Ecto neural progenitor cell (in vitro differentiated cells): Measurements from ENCODE around the gene NME3.

Source experiments
- DNase-seq: peaks from one replicate; pipeline ENCODE4 v3.0.0-alpha.2; 2018; ENCODE audit warnings: low spot score

NME3 gene

DNA sequence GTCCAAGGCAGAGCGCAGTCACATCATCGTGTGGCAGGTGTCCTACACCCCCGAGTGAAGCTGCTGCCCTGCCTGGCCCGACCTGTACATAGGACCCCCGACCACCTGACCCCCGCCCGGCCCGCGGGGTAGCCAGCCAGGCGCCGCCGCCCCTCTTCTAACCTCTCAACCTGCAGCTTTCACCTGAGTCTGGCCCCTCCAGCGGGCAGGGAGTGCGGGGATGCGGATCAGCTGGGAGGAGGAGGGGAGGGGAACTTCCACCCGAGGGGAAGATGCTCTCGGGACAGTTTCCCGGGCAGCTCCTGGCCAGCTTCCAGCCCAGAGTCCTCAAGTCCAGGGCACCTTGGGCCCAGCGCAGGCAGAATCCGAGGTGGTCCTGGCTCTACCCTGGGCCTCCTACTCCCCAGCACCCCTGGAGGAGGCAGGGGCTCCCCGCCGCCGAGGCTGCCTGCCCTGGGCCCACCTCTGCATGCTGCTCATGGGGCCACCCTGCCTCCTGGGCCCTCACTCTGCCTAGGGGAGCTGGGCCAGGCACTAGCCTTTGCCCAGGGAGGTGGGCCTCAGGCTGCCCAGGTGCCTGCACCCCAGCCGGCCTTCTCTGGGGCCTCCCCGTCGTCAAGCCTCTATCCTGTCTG lies 2.5 kb downstream of the NME3 start:
- no peak for DNase-seq

DNA sequence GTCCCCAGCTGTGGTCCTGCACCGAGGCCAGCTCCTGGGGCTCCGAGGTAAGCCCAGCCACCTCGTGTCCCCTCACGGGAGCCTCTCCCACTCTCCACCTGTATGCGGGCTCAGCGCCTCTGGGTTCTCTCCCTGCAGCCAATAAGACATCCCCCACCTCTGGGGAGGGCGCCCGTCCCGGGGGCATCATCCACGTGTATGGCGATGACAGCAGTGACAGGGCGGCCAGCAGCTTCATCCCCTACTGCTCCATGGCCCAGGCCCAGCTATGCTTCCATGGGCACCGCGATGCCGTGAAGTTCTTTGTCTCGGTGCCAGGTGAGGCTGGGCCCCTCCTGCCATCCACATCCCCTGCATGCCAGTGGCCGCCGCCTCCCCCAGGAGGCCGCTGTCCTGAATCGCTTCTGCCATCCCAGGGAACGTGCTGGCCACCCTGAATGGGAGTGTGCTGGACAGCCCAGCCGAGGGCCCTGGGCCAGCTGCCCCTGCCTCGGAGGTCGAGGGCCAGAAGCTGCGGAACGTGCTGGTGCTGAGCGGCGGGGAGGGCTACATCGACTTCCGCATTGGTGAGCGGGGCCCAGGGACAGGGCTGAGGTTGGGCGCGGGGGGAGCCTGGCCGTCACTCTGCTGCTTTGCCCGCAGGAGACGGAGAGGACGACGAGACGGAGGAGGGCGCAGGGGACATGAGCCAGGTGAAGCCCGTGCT lies 3.1 kb downstream of the NME3 start:
- DNase-seq = no peak

DNA sequence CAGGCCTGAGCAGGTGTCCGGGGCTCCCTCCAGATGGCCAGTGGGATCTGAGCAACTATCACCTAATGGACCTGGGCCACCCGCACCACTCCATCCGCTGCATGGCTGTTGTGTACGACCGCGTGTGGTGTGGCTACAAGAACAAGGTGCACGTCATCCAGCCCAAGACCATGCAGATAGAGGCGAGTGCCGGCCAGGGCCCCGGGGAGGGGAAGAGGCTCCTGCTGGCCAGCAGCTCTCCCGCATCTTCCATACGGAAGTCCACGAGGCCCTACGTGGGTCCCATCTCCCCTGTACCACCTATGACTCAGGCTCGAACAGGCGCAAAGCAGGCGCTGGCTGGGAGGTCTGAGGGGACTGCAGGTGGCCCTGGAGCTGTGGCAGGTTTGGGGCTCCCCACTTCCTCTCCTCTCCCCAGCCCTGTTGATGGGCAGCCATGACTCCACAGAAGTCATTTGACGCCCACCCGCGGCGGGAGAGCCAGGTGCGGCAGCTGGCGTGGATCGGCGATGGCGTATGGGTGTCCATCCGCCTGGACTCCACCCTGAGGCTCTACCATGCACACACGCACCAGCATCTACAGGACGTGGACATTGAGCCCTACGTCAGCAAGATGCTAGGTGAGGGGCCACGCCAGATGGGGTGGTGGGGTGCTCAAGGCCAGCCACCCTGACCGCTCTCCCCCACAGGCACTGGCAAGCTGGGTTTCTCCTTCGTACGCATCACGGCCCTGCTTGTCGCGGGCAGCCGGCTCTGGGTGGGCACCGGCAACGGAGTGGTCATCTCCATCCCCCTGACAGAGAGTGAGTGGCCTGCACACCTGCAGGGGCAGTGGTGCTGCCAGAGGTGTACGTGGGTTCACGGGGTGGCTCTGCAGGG lies 4.0 kb downstream of the NME3 start:
- DNase-seq = no peak

DNA sequence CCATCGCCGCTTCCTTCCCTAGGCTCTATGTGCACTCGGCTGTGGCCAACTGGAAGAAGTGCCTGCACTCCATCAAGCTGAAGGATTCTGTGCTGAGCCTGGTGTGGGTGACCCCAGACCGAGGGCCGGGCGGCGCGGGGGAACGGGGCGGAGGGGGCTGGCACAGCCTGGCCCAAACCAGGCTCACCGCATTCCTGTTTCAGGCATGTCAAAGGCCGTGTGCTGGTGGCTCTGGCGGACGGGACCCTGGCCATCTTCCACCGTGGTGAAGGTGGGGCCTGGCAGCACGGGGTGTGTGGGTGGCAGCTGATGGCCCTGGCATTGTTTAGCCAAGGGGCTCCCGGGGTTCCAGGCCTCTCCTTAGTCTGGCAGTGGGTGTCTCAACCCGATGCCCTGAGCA lies 4.6 kb downstream of the NME3 start:
- no peak for DNase-seq

DNA sequence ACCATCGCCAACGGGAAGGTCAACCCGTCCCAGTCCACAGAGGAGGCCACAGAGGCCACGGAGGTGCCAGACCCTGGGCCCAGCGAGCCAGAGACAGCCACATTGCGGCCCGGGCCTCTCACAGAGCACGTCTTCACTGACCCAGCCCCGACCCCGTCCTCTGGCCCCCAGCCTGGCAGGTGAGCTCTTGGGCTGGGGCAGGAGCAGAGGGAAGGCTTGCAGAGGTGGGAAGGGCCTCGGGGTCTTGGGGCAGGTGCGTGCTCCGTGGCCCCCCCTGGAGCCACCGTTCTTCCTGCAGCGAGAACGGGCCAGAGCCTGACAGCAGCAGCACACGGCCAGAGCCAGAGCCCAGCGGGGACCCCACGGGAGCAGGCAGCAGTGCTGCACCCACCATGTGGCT lies 5.1 kb downstream of the NME3 start:
- no peak for DNase-seq

DNA sequence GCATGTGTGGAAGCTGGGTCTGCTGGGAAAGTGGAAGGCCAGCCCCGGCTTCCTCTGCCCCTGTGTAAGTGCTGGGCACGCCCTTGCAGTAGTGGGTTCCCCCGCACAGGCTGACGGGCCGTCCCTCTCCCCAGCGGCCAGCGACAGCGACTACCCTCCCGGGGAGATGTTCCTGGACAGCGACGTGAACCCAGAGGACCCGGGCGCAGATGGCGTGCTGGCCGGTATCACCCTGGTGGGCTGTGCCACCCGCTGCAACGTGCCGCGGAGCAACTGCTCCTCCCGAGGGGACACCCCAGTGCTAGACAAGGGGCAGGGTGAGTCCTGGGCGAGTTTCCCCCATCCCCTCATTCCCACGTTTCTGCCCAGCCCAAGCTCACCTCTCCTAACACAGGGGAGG lies 5.5 kb downstream of the NME3 start:
- no peak for DNase-seq

DNA sequence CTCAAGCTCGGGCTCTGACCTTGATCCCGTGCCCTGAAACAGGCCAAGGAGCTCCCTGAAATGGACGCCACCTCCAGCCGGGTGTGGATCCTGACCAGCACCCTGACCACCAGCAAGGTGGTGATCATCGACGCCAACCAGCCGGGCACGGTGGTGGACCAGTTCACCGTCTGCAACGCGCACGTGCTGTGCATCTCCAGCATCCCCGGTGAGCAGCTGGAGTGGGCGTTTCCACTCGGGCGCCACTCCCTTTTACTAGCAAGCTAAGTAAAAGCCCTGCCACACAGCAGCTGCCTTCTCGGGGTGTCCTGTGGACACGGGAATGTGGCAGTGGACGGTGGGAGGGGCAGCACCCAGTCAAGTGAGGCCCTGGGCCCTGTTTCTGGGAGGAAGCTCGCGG lies 6.4 kb downstream of the NME3 start:
- DNase-seq = no peak

DNA sequence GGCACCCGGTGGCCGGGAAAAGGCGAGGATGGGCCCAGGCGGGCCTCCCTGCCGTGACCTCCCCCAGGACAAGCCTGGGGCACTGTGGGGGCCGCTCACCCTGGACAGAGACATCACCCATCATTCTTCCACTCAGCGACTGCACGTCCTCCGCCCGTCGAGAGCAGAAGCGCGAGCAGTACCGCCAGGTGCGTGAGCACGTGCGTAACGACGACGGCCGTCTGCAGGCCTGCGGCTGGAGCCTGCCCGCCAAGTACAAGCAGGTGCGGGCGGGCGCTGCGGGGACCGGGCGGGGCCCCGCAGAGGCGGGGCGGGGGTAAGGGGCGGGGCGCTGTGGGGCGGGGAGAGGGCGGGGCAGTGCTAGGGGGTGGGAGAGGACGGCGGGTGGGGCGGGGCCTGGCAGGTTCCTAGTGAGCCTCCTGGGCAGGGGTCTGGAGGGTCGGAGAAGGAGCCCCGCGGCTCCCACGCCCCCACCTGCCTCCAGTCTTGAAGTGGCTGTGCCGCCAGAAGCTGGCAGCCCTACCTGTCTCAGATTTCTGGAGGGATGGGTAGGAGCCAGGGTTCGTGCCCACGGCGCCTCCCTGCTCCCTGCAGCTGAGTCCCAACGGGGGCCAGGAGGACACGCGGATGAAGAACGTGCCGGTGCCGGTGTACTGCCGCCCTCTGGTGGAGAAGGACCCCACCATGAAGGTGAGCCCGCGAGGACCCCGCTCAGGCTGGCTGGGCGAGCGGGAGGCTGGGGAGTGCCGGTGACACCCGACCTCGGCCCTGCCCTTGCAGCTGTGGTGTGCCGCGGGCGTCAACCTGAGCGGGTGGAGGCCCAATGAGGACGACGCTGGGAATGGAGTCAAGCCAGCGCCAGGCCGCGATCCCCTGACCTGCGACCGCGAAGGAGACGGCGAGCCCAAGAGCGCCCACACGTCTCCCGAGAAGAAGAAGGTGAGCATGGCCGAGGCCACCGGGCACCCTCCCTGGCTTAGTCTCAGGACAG lies 7.5 kb downstream of the NME3 start:
- DNase-seq = peak; percentile 81

DNA sequence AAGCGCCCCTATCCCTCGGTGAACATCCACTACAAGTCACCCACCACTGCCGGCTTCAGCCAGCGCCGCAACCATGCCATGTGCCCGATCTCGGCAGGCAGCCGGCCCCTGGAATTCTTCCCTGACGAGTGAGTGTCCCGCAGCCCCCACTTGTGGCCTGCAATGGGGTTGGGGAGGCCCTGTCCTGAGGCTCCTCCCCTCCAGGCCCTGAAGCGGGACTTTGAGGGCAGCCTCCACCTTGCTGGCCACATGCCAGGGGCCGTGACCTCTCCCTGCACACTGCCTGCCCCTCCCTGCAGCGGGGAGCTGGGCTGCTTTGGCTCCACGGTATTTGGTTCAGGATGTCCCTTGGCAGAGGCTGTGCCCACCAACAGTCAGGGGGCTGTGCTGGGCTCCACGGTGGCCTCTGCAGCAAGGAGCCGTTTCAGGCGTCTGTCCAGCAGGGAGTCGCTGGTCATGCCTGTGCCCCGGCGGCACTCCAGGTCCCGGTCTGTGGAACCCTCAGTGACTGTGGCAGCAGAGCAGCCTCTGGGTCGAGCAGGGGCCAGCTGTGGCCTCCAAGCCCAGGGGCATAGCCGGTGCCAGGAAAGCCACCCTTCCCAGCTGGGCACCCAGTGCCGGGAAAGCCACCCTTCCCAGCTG lies 8.3 kb downstream of the NME3 start:
- DNase-seq = no peak

DNA sequence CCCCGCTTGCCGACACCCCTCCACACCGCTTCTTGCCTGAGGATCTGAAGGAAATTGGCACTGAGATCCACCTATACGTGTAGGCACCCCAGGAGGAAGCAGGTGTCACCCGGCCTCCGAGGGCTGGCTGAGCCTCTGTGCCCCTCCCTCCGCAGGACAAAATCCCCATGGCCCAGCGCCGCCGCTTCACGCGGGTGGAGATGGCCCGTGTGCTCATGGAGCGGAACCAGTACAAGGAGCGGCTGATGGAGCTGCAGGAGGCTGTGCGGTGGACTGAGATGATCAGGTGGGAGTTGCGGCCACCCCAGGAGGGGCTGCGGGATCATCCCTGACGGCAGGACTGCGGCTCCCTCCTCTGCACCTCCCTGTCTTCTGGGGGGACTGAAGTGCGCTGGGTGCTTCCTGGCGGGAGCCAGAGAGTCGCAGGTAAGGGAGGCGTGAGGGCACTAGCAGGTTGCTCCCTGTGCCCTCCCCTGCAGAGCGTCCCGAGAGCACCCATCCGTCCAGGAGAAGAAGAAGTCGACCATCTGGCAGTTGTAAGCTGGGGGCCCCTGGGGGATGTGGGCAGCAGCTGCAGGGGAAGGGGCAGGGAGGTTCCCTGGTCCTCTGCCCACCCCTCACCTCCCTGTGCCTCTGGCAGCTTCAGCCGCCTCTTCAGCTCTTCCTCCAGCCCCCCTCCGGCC lies 9.0 kb downstream of the NME3 start:
- no peak for DNase-seq

DNA sequence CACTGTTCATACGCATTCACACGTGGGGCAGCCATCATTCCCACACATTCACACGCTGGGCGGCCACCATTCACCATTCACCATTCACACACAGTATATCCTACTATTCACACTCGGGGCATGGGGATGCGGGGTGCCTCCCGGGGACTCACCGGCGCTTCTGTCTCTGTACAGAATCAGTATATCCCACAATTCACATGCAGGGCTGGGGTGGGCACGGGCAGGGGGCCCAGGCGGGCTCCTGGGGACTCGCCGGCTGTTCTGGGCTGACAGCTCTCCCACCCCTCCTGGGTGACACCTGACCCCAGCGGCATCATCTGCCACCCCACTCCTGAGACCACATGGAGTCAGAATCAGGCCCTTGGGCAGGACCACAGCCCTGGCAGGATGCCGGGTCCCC lies 9.6 kb downstream of the NME3 start:
- DNase-seq = no peak

DNA sequence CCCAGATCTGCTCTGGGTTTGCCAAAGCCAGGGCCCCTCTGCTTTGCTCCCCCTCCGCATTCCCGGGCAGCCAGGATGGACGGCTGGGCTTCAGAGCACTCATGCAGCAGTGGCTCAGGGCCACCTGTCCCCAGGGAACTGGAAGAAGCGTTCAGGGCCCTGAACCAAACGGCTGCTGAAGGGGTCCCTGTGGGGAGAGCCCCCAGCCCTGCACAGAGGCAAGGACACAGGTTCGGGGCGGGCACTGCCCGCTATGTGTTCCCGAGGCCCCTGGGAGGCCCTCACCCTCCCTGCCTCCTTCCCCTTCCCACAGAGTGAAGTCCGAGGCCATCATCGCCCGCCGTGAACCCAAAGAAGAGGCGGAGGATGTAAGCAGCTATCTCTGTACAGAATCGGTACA lies 10.4 kb downstream of the NME3 start:
- DNase-seq = no peak

DNA sequence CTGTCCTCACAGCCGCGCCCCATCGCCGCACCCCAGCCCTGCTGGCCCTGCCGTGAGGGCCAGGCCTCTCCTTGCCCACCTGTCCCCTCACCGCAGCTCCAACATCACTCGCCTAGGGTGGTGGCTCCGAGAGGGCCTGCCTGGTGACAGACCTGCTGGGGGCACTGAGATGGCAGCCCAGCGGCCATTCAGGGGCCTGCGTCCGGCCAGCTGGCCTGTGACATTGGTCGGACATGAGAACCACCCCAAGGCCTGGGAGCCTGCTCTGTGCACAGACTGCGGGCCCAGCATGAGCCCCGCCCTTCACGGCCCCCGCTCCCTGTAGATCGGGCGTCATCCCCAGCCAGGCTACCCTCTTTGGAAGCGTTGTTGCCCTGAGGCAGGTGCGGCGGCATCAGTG lies 11.8 kb downstream of the NME3 start:
- no peak for DNase-seq

DNA sequence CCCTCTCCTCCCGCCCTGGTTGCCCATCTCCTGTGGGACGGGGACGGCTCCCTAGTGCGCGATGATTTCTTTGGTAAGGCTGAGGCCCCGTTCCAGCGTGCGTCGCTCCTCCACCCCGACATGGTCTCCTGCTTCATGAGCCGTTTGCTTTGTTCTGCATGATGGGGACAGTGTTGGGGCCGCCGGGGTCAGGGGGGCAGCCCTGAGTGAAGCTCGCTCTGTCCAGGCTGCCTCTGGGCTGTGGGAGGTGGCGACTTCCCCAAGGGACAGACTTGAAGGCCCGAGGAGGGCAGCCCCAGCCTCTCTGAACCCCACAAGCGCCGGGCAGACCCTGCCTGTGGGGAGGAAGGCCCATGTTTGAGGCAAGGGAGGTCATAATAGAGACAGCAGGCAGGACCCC lies 12.4 kb downstream of the NME3 start:
- DNase-seq = no peak

DNA sequence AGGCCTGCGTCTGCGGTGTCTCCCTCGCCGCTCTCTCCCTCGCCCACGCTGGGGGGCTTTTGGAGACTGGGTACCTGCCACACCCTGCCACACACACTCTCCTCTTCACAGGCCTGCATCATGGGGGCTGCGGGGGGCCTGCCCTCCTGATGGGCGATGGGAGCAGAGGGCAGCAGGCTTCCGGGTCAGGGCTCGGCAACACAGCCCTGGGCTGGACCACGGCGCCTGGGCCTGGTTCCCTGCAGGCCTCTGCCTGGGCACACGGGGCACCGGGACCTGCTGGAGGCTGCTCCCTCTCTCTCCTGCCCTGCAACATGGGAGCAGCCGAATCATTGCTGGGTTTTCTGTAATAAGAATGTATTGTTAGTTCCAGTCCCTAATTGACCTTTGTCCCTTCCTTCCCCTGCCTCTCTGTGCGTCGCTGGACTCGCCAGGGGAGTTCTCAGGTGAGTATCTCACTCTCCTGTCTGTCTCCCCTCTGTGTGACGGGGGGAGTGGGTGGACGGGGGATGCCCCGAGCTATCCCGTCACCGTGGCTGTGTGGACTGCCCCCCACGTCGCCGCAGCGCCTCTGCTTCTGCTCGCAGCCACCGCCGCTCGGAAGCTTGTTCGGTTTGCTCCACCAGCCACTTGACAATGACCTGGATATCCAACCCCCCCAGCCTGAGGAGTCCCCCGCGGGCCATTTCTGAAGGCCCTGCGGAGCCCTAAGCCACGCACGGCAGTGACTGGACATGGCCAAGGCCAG lies 13.5 kb downstream of the NME3 start:
- no peak for DNase-seq

DNA sequence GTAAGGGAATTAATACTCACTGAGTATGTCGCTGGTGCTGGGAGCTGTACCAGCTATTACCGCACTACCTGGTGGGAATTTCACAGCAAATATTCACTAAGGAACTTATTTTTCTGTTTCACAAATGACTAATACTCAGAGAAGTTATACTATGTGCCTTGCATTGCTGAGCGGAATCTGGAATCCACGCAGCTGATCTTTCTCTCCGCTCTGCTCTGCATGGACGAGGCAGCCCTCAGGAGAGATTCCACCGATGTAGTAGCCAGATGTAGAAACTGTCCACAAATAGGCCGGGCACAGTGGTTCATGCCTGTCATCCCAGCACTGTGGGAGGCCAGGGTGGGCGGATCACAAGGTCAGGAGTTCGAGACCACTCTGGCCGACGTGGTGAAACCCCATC lies 17.1 kb downstream of the NME3 start:
- DNase-seq = no peak

DNA sequence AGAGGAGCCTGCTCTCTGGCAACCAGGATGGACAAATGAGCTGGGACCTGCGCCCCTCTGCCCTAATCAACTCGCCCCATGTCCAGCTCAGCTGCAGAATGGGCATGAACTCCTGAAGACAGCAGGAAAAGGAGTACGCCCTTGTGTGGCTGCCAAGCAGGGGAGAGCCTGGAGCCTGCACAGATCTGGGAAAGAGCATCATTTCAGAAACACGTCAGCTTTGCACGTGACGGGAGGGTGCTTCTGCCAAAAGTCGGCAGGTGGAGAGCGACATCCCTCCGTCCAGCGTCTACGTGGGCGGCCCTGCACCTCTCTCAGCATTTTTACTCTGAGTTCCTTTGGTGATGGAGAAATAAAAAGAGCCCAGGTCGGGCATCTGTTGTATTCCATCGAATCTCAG lies 18.5 kb downstream of the NME3 start:
- no peak for DNase-seq

DNA sequence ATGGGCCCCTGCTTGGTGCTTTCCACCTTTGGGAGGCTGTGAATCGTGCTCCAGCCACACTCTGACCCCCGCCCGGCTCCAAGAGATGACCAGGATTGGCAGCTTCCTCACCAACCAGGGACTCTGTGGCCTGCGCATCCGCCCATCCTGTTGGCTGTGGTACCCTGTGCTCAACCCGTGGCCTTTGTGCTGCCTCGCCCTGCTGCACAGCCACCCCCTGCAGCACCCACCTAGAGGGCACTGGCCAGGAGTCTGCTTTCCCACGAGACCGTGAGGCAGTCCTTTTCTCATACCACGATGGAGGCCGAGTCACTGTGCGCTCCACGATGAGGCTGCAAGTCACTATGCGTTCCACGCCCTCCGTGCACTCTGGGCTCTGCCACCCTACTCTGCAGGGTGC lies 19.4 kb downstream of the NME3 start:
- DNase-seq = no peak

DNA sequence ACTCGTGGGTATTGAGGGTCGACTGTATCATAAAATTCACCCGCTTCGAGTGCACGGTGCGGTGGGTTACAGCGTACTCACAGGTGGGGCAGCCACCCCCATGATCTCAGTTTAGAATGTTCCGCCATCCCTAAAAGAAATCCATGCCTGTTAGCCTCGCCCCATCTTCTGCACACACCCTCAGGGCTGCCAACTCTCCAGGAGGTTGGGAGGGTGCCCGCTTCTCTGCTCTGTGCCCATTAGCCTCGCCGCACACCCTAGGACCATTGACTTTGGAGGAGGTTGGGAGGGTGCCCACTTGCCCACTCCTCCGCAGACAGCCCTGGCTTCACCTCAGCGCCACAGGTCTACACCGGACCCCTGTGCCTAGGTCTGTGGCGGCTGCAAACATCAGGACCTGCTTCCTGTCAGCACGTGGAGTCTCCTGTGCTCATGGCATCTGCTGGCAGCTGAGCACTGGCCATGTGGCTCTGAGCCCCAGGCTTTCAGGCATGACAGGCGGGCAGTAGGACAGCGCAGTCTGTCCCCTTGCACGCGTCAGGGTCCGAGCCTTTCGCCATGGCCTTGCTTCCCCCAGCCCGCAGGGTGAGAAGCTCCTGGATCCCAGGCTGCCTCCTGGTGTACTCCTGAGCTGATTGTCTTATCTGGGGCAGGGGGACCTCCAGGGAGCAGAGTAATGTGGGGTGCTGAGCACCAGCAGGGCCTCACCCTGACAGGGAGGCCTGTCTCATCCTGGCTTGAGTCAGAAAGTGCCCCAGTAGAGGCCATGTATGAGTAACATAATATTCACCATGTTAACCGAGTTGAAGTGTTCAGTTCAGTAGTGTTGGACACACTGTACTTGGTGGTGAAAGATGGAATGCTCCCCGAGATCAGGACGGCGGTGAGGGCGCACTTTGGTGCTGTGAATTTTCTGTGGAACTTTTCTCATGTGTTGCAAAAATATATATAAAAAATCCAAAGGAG lies 21.9 kb downstream of the NME3 start:
- no peak for DNase-seq
